Natural killer cell (primary cell): Measurements from ENCODE around the gene ACTL7B. TPM values are rescaled to one million over a fixed set of nuclear protein-coding genes. Genes with fewer than 3 reads are reported as not detected.
A peak's percentile ranks its signal among the peaks of the same experiment; 100 is the strongest.
"Not testable (repeated sequence)": the region's sequence is repeated elsewhere in the genome, so short reads cannot be mapped to it uniquely, and the experiment has no call there.

Experiments used
- ATAC-seq, 3 donors: fragments of 150-1000 bp in 2 of 3; fragments of 200-7000 bp in 1 of 3; cut with Tn5 transposase; 1 replicate in 1 of 3; 2 replicates in 2 of 3; pipeline ENCODE4 v1.10.0; 2021; ENCODE audit warnings: mild to moderate bottlenecking in 2 of 3, moderate library complexity in 2 of 3
- DNase-seq, 2 donors: peaks; one replicate each; pipeline versions ENCODE4 v3.0.0 to v3.0.0-alpha.2; 2013 to 2021; ENCODE audit warnings: mixed read lengths in 1 of 2
- H3K27ac ChIP-seq: one replicate; pipeline ENCODE4 v1.5.1; 2013; ENCODE audit warnings: mild to moderate bottlenecking, low read length
- H3K27me3 ChIP-seq: one replicate; pipeline ENCODE4 v1.6.1; 2013; ENCODE audit warnings: low read length; ENCODE audit not compliant: control insufficient read depth, insufficient read depth
- H3K36me3 ChIP-seq: one replicate; pipeline ENCODE4 v1.6.1; 2013; ENCODE audit warnings: low read length; ENCODE audit not compliant: control insufficient read depth, insufficient read depth
- H3K4me1 ChIP-seq: one replicate; pipeline ENCODE4 v1.6.1; 2013; ENCODE audit warnings: low read length; ENCODE audit not compliant: control insufficient read depth, insufficient read depth
- H3K4me3 ChIP-seq: one replicate; pipeline ENCODE4 v1.5.1; 2013; ENCODE audit warnings: low read length
- H3K9me3 ChIP-seq: one replicate; pipeline ENCODE4 v1.6.1; 2013; ENCODE audit warnings: low read length; ENCODE audit not compliant: control insufficient read depth, insufficient read depth
- H3K27ac Mint-ChIP-seq, 2 donors: one replicate each; pipeline ENCODE4 v1.8.0; 2022; ENCODE audit warnings: mild to moderate bottlenecking in 2 of 2, mixed read lengths in 2 of 2, moderate library complexity in 1 of 2
- H3K27me3 Mint-ChIP-seq, 2 donors: one replicate each; pipeline ENCODE4 v1.8.0; 2022; ENCODE audit warnings: low read depth in 2 of 2, mixed read lengths in 2 of 2
- H3K36me3 Mint-ChIP-seq: one replicate; pipeline ENCODE4 v1.8.0; 2022; ENCODE audit warnings: mixed read lengths
- H3K4me1 Mint-ChIP-seq, 2 donors: one replicate each; pipeline ENCODE4 v1.8.0; 2022; ENCODE audit warnings: mixed read lengths in 2 of 2
- H3K4me3 Mint-ChIP-seq: one replicate; pipeline ENCODE4 v1.8.0; 2022; ENCODE audit warnings: mild to moderate bottlenecking, moderate library complexity, mixed read lengths
- H3K9me3 Mint-ChIP-seq, 2 donors: one replicate each; pipeline ENCODE4 v1.8.0; 2022; ENCODE audit warnings: mixed read lengths in 2 of 2
- WGBS: methylation state at CpG from one replicate; pipeline ENCODE4 v1.1.7; 2013; ENCODE audit warnings: missing lambda C conversion rate; ENCODE audit not compliant: insufficient coverage; 5-methylcytosine and 5-hydroxymethylcytosine counted together
- intact Hi-C: fragments of 100-400 bp; cut with micrococcal nuclease; formaldehyde crosslinking; loops from one replicate; pipeline ENCODE4 v1.14.2; 2022
- total RNA-seq, 4 donors: library from RNA; stranded (reverse); fragments of 120-200 nt in 1 of 4; gene quantifications; one replicate each; pipeline versions ENCODE4 v1.2.3 to v1.2.4, GENCODE V29; 2013 to 2022
- TF ChIP-seq, protein P1 (sequence below): fragments of 200-600 bp; IDR thresholded peaks from one replicate; pipeline ENCODE4 v1.8.0; 2022; ENCODE audit warnings: antibody characterized with exemption

Gene ACTL7B
- total RNA-seq, 3 donors from 2014 or later (not counting 1 experiment from before 2014, with no cell fraction given), result 0.20 TPM; not detected in 2

DNA sequence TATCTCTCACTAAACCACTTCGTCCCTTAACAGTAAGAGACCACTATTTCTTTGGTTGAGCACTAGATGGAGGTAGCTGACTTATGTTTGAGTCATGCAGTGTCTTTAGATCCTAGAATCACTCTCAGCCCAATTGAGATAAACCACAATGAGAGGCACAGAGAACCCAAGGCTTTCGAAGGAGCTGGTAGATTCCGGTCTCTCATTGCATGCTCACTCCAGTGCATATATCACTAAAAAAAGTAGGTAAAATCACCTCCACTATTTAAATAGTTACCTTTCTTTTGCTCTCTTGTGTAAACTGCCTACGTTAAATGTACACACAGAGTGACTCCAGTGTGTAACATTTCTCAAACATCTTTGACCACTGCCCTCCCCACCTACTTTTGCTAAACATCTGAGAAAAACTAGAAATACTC is 33.9 kb upstream of the ACTL7B start:
- Histone ChIP-seq H3K36me3 (peaks cover 73% of the 10 kb centered on the region), H3K9me3 (no peaks in the 10 kb centered on the region), H3K4me3 (no peak overlapping the region), H3K4me1 (no peaks in the 10 kb centered on the region), H3K27ac (no peak overlapping the region), H3K27me3 (no peaks in the 10 kb centered on the region)
- DNase-seq (peak in 1 of 2 donors; percentile 21), ATAC-seq (no peak)
- Mint-ChIP-seq H3K36me3 (peaks cover 26% of the 10 kb centered on the region), H3K27me3 (no peaks in the 10 kb centered on the region), H3K4me1 (peaks cover 0 to 13% of the 10 kb centered on the region in 2 donors), H3K9me3 (no peaks in the 10 kb centered on the region), H3K27ac (no peak overlapping the region), H3K4me3 (no peak overlapping the region)
- TF ChIP-seq, protein P1, sequence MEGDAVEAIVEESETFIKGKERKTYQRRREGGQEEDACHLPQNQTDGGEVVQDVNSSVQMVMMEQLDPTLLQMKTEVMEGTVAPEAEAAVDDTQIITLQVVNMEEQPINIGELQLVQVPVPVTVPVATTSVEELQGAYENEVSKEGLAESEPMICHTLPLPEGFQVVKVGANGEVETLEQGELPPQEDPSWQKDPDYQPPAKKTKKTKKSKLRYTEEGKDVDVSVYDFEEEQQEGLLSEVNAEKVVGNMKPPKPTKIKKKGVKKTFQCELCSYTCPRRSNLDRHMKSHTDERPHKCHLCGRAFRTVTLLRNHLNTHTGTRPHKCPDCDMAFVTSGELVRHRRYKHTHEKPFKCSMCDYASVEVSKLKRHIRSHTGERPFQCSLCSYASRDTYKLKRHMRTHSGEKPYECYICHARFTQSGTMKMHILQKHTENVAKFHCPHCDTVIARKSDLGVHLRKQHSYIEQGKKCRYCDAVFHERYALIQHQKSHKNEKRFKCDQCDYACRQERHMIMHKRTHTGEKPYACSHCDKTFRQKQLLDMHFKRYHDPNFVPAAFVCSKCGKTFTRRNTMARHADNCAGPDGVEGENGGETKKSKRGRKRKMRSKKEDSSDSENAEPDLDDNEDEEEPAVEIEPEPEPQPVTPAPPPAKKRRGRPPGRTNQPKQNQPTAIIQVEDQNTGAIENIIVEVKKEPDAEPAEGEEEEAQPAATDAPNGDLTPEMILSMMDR, result no peak
- WGBS, result 93% methylated on average over 3 of the region's 4 CpGs
- intact Hi-C loops, result no loop called here

DNA sequence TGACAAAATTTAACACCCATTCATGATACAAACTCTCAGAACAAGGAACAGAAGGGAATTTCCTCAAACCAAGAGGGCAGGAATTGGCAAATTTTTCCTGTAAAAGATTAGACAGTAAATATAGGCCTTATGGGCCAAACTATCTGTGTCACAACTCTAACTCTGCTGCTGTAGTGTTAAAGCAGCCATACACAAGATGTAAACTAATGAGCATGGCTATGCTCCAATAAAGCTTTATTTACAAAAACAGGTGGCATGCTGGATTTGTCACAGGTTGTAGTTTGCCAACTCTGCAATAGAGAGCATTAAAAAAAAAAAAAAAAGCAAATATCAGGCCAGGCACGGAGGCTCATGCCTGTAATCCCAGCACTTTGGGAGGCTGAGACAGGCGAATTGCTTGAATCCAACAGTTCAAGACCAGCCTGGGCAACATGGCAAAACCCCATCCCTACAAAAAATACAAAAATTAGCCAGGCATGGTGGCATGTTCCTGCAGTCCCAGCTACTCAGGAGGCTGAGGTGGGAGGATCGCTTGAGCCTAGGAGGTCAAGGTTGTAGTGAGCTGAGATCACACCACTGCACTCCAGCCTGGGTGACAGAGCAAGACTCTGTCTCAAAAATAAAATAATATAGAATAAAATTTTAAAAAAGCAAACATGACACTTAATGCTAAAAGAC is 30.9 kb upstream of the ACTL7B start:
- ATAC-seq, H3K27ac Mint-ChIP-seq, H3K4me1 ChIP-seq, H3K9me3 ChIP-seq, H3K9me3 Mint-ChIP-seq, H3K27me3 ChIP-seq, intact Hi-C loops, H3K4me3 ChIP-seq, DNase-seq, H3K4me3 Mint-ChIP-seq, H3K27me3 Mint-ChIP-seq, H3K27ac ChIP-seq: not testable (repeated sequence)
- WGBS, result 94% methylated on average over 3 of the region's 3 CpGs
- Mint-ChIP-seq H3K36me3 (peaks cover 18% of the 10 kb centered on the region), H3K4me1 (peaks cover 0 to 13% of the 10 kb centered on the region in 2 donors)
- peaks cover 58% of the 10 kb centered on the region for H3K36me3 ChIP-seq

DNA sequence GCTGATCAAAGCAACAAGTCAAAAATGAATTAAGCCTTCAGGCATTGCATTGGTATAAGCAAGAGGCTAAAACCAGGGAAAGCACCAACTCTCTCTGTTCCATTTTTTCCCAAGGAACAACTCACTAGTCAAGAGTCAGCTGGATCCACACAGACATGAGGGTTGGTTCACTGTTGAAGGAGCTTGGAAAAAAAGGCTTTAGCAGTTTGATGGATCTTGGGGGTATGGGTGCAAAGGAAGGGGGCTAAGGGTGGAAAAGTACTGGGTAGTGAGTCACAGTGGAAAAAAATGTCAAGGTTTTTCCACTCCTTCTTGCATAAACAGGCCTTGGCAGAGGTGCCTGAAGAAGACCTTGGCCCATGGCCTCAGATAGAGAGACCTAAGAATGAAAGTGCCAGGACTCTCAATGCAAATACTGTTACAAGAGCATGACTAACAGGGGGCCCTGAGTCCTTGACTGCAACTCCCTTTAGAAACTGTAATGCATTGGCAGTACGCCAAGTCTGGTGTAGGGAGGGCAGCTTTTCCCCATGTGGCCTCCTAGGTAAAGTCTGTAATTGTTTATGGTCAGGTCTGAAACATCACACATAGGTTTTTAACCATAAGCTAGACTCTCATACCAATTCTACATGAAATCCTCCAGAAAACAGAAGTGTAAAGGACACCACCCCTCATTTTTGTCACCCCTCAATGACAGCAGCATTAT is 30.0 kb upstream of the ACTL7B start:
- H3K36me3 ChIP-seq, result peaks cover 55% of the 10 kb centered on the region
- DNase-seq (peak in 1 of 2 donors; percentile 5), ATAC-seq (no peak)
- TF ChIP-seq, protein P1, result no peak
- no peaks in the 10 kb centered on the region for H3K27me3 Mint-ChIP-seq
- 75% methylated on average over 1 of the region's 1 CpG for WGBS
- H3K4me1 ChIP-seq, result no peaks in the 10 kb centered on the region
- H3K27ac ChIP-seq, result no peak overlapping the region
- peak overlapping the region in 1 of 2 donors; percentile 15 for H3K27ac Mint-ChIP-seq
- peaks cover 0 to 13% of the 10 kb centered on the region in 2 donors for H3K4me1 Mint-ChIP-seq
- H3K27me3 ChIP-seq, result no peaks in the 10 kb centered on the region
- no peak overlapping the region for H3K4me3 ChIP-seq
- peaks cover 8% of the 10 kb centered on the region for H3K36me3 Mint-ChIP-seq
- H3K9me3 Mint-ChIP-seq, result no peaks in the 10 kb centered on the region
- H3K4me3 Mint-ChIP-seq, result no peak overlapping the region
- no peaks in the 10 kb centered on the region for H3K9me3 ChIP-seq
- intact Hi-C loops, result no loop called here

DNA sequence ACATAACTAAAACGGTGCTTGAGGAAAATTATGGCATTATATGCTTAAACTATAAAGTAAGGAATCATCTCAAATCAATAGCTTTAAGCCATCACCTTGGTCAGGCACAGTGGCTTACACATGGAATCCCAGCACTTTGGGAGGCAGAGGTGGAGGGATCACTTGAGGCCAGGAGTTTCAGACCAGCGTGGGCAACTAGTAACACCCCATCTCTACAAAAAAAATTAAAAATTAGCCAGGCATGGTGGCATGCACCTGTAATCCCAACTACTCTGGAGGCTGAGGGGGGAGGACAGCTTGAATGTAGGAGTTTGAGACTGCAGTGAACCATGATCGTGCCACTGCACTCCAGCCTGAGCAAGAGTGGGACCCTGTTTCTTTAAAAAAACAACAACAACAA is 28.9 kb upstream of the ACTL7B start:
- no peak for DNase-seq
- Histone ChIP-seq H3K4me1 (no peaks in the 10 kb centered on the region), H3K27ac (no peak overlapping the region), H3K9me3 (no peaks in the 10 kb centered on the region), H3K4me3 (no peak overlapping the region), H3K27me3 (no peaks in the 10 kb centered on the region), H3K36me3 (peaks cover 54% of the 10 kb centered on the region)
- intact Hi-C loops, result no loop called here
- no CpG with 5 or more reads among the region's 3 CpGs for WGBS
- no peak overlapping the region for H3K27ac Mint-ChIP-seq
- H3K4me1 Mint-ChIP-seq, result peaks cover 0 to 13% of the 10 kb centered on the region in 2 donors
- H3K27me3 Mint-ChIP-seq, result no peaks in the 10 kb centered on the region
- ATAC-seq, result no peak
- no peak overlapping the region for H3K4me3 Mint-ChIP-seq
- H3K36me3 Mint-ChIP-seq, result peaks cover 4% of the 10 kb centered on the region
- H3K9me3 Mint-ChIP-seq, result no peaks in the 10 kb centered on the region
- TF ChIP-seq, protein P1, result no peak
